GM08714 (cell line): ENCODE measurements around the gene PDGFD.

Experiments
- H3K4me3 ChIP-seq: fragments of 200-500 bp; sonication (Bioruptor generic); 2 replicates; pipeline ENCODE4 v1.5.1; 2014; ENCODE audit warnings: mild to moderate bottlenecking, low read length, inconsistent platforms
- ZNF274 ChIP-seq: IDR thresholded peaks from 2 replicates; pipeline ENCODE4 v1.6.1; 2012; ENCODE audit warnings: mild to moderate bottlenecking, low read depth, low read length

The PDGFD gene

GRCh38 chr11:103997082-103997481 is 166.9 kb downstream of the PDGFD start:
- no peak for TF ChIP-seq ZNF274

GRCh38 chr11:103995896-103996295 is 168.1 kb downstream of the PDGFD start:
- no peak overlapping the region for H3K4me3 ChIP-seq
- TF ChIP-seq ZNF274: no peak

More at GRCh38 chr11:103997082-103997481, 166.9 kb downstream of the PDGFD start:
- H3K4me3 ChIP-seq: no peak overlapping the region

- no peak for TF ChIP-seq ZNF274
- no peak overlapping the region for H3K4me3 ChIP-seq
Measured at GRCh38 chr11:103994518-103994917, 169.4 kb downstream of the PDGFD start.

- TF ChIP-seq ZNF274: no peak
- no peak overlapping the region for H3K4me3 ChIP-seq
Measured at GRCh38 chr11:103994094-103994493, 169.9 kb downstream of the PDGFD start.

GRCh38 chr11:103993507-103993906 is 170.4 kb downstream of the PDGFD start:
- no peak for TF ChIP-seq ZNF274
- no peak overlapping the region for H3K4me3 ChIP-seq

GRCh38 chr11:103988595-103988969 is 175.4 kb downstream of the PDGFD start:
- H3K4me3 ChIP-seq: no peak overlapping the region
- no peak for TF ChIP-seq ZNF274

- H3K4me3 ChIP-seq: no peak overlapping the region
- no peak for TF ChIP-seq ZNF274
Measured at GRCh38 chr11:103987629-103988594, 176.0 kb downstream of the PDGFD start.

GRCh38 chr11:103985041-103985440 is 178.9 kb downstream of the PDGFD start:
- no peak overlapping the region for H3K4me3 ChIP-seq
- TF ChIP-seq ZNF274: no peak

- no peak overlapping the region for H3K4me3 ChIP-seq
- TF ChIP-seq ZNF274: no peak
Measured at GRCh38 chr11:103980108-103980507, 183.8 kb downstream of the PDGFD start.

- TF ChIP-seq ZNF274: no peak
- no peak overlapping the region for H3K4me3 ChIP-seq
Measured at GRCh38 chr11:103978616-103979595, 185.0 kb downstream of the PDGFD start.

GRCh38 chr11:103972013-103972412 is 191.9 kb downstream of the PDGFD start:
- no peak overlapping the region for H3K4me3 ChIP-seq
- TF ChIP-seq ZNF274: no peak

- TF ChIP-seq ZNF274: no peak
- no peak overlapping the region for H3K4me3 ChIP-seq
Measured at GRCh38 chr11:103970701-103971249, 193.2 kb downstream of the PDGFD start.

GRCh38 chr11:103968685-103969084 is 195.3 kb downstream of the PDGFD start:
- no peak overlapping the region for H3K4me3 ChIP-seq
- TF ChIP-seq ZNF274: no peak

- H3K4me3 ChIP-seq: no peak overlapping the region
- no peak for TF ChIP-seq ZNF274
Measured at GRCh38 chr11:103967985-103968384, 196.0 kb downstream of the PDGFD start.
